Left lung (tissue), 10 donors: ENCODE data around the gene GDF2. TPM values are rescaled to one million over a fixed set of nuclear protein-coding genes. Genes with fewer than 3 reads are reported as not detected.

Experiments used
- ATAC-seq: fragments of 200-7000 bp; cut with Tn5 transposase; one replicate; pipeline ENCODE4 v1.9.1; 2020; ENCODE audit warnings: moderate library complexity
- DNase-seq, 4 donors: peaks; one replicate each; pipeline ENCODE4 v3.0.0-alpha.2; 2013 to 2020
- H3K27ac ChIP-seq, 2 donors: fragments of 200-600 bp; sonication (generic) in 1 of 2; one replicate each; pipeline versions ENCODE4 v1.5.0 to v1.8.0; 2020 to 2021
- H3K27me3 ChIP-seq, 2 donors: fragments of 200-600 bp; sonication (generic) in 1 of 2; one replicate each; pipeline versions ENCODE4 v1.5.0 to v1.8.0; 2020 to 2021
- H3K36me3 ChIP-seq, 2 donors: fragments of 200-600 bp; sonication (generic) in 1 of 2; one replicate each; pipeline versions ENCODE4 v1.5.0 to v1.8.0; 2020 to 2021
- H3K4me1 ChIP-seq, 2 donors: fragments of 200-600 bp; one replicate each; pipeline ENCODE4 v1.8.0; 2021
- H3K4me3 ChIP-seq, 2 donors: fragments of 200-600 bp; sonication (generic) in 1 of 2; one replicate each; pipeline versions ENCODE4 v1.5.0 to v1.8.0; 2020 to 2021; ENCODE audit warnings: mild to moderate bottlenecking in 1 of 2
- H3K9me3 ChIP-seq, 2 donors: fragments of 200-600 bp; sonication (generic) in 1 of 2; one replicate each; pipeline versions ENCODE4 v1.5.0 to v1.8.0; 2020 to 2021
- CTCF ChIP-seq, 2 donors: fragments of 200-600 bp; sonication (generic) in 1 of 2; IDR thresholded peaks; one replicate each; pipeline versions ENCODE4 v1.5.0 to v1.8.0; 2021; ENCODE audit warnings: antibody characterized with exemption in 2 of 2
- intact Hi-C, 2 donors: fragments of 100-400 bp; cut with DNase I; formaldehyde crosslinking; loops; one replicate each; pipeline versions ENCODE4 v1.11.2 to v1.14.2; 2022
- polyA plus RNA-seq, 6 donors: library from polyadenylated mRNA; unstranded; fragments of 120-200 nt; gene quantifications; one replicate each; pipeline ENCODE4 v1.2.1, GENCODE V29; 2013; ENCODE audit not compliant: insufficient read length in 6 of 6
- total RNA-seq, 2 donors: library from RNA; stranded (reverse); fragmentation: NEBNext Ultra II Directional; extraction: Animal tissue kit (Norgen Biotek cat#: 25700); gene quantifications; one replicate each; pipeline ENCODE4 v1.2.1, GENCODE V29; 2021
- donor health status: DM: no; HTN: yes; CAD: no.
- donor health status: DM: no; HTN: no; CAD: no.

GDF2 gene
- total and polyA plus RNA-seq, 8 donors: 0.20 to 0.39 (median 0.23) TPM; not detected in 2

GRCh38 chr10:47357131-47357582 lies 34.9 kb downstream of the GDF2 start:
- no peak for DNase-seq
- intact Hi-C loops: no loop called here
- Histone ChIP-seq H3K27me3 (no peaks in the 10 kb centered on the region), H3K4me3 (no peak overlapping the region), H3K9me3 (no peaks in the 10 kb centered on the region), H3K27ac (no peak overlapping the region), H3K36me3 (no peaks in the 10 kb centered on the region), H3K4me1 (no peaks in the 10 kb centered on the region)
- ATAC-seq: no peak
- TF ChIP-seq CTCF (IDR thresholded peaks at IDR 0.05): no peak

GRCh38 chr10:47357911-47358310 lies 35.7 kb downstream of the GDF2 start:
- Histone ChIP-seq H3K9me3 (no peaks in the 10 kb centered on the region), H3K4me3 (no peak overlapping the region), H3K36me3 (no peaks in the 10 kb centered on the region), H3K27me3 (no peaks in the 10 kb centered on the region), H3K27ac (no peak overlapping the region), H3K4me1 (no peaks in the 10 kb centered on the region)
- intact Hi-C loops: no loop called here
- ATAC-seq (no peak), DNase-seq (no peak)
- TF ChIP-seq CTCF (IDR thresholded peaks at IDR 0.05): no peak

- H3K4me1 ChIP-seq: no peaks in the 10 kb centered on the region
- H3K36me3 ChIP-seq: no peaks in the 10 kb centered on the region
- ATAC-seq (no peak), DNase-seq (no peak)
- no peak overlapping the region for H3K4me3 ChIP-seq
- no peaks in the 10 kb centered on the region for H3K9me3 ChIP-seq
- no peak overlapping the region for H3K27ac ChIP-seq
- H3K27me3 ChIP-seq: no peaks in the 10 kb centered on the region
- TF ChIP-seq CTCF (IDR thresholded peaks at IDR 0.05): no peak
- intact Hi-C loops: no loop called here
Measured at GRCh38 chr10:47358457-47358856, 36.2 kb downstream of the GDF2 start.

DNA sequence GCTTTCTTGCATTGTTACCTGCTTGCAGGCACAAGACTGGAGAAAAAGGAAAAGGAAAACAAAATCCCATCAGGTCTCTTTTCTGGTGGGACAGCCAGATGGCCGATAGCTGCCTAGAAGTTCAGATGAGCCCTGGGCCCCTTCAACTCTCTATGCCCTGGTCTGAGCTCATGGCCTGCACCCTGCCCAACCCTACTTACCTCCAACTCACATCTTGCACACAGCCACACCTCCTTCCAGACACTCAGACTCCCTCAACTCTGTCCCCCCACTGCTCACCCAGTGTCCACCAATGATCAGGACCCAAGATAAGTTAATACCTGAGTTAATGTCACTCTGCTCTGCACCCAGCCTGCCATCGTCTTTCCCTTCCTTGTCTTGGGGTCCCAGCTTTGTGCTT lies 36.8 kb downstream of the GDF2 start:
- Histone ChIP-seq H3K4me1 (no peaks in the 10 kb centered on the region), H3K4me3 (no peak overlapping the region), H3K9me3 (no peaks in the 10 kb centered on the region), H3K36me3 (no peaks in the 10 kb centered on the region), H3K27ac (no peak overlapping the region), H3K27me3 (no peaks in the 10 kb centered on the region)
- no peak for DNase-seq
- intact Hi-C loops: no loop called here
- ATAC-seq: no peak
- TF ChIP-seq CTCF (IDR thresholded peaks at IDR 0.05): no peak

DNA sequence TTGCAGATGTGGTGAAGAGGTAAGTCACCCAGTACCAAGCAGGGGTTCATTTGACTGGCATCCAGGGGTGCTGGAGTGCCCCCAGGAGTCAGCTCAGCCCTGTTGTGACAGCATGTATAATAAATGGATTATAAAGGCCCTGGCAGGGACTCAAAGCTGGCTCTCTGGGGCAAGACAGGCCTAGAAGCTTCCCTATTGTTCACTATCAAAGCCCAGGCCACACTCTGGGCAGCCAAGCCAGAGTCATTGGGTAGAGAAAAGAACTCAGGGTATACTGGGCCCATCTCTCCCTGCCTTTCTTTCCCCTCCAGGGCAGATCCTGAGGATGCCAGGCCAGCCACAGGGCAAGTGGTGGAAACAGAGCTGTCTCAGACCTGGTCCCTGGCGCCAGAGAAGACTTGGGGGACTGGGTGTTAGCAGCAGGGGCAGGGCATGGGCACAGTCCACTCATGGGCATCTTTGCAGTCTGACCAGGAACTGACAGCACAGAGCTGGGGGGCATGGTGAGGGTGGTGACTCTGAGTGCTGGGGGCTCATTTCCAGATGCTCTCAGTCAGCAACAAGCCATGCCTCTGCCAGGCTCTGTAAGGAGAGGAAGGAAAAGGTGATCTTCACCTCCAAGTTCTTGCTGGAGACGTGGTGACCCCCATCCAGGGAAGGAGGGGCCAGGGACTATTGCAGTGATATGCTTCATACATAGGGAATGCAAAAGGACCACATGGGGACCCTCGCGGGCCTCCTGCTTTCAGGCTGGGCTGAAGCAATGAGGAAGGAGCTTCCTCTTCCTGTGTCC lies 37.6 kb downstream of the GDF2 start:
- no peak overlapping the region for H3K27ac ChIP-seq
- DNase-seq (no peak), ATAC-seq (no peak)
- no peaks in the 10 kb centered on the region for H3K27me3 ChIP-seq
- H3K36me3 ChIP-seq: no peaks in the 10 kb centered on the region
- TF ChIP-seq CTCF (IDR thresholded peaks at IDR 0.05): no peak
- H3K4me1 ChIP-seq: no peaks in the 10 kb centered on the region
- no peak overlapping the region for H3K4me3 ChIP-seq
- H3K9me3 ChIP-seq: no peaks in the 10 kb centered on the region
- intact Hi-C loops: no loop called here
